GM10266 (cell line): ENCODE results near the gene TIAM1.

Experiments
- DNase-seq: peaks from one replicate; pipeline ENCODE4 v3.0.0; 2012; ENCODE audit errors: extremely low spot score
- TF ChIP-seq, protein P1 (sequence below): IDR thresholded peaks from 2 replicates; pipeline ENCODE4 v1.5.1; 2012; ENCODE audit warnings: mild to moderate bottlenecking, low read depth; ENCODE audit not compliant: control insufficient read depth, insufficient read depth; ENCODE audit errors: missing control alignments

TIAM1 gene

DNA sequence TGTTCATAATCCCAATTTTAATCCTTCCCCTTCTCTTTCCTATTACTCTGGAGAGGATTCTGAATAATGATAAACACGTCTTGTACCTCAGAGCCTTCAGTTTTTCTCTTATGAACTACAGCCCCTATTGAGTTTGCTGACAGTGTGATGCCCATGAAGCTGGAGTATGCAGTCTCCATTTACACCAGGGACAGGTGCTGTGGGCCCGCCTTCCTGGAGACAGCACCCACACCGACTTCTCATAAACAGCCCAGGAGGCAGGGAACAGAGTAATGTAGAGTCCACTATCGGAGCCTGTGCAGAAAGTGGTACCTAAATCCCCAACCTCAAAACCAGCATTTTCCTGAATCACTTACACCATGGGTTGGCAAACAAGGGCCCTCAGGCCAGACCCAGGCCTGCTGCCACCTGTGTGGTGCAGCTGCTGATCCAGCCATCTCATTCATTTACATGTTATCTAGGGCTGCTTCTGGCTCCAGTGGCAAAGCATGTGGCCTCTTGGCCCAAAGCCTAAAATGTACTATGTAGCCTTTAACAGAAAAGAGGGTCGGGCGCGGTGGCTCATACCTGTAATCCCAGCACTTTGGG is 210.7 kb downstream of the TIAM1 start:
- TF ChIP-seq, protein P1, sequence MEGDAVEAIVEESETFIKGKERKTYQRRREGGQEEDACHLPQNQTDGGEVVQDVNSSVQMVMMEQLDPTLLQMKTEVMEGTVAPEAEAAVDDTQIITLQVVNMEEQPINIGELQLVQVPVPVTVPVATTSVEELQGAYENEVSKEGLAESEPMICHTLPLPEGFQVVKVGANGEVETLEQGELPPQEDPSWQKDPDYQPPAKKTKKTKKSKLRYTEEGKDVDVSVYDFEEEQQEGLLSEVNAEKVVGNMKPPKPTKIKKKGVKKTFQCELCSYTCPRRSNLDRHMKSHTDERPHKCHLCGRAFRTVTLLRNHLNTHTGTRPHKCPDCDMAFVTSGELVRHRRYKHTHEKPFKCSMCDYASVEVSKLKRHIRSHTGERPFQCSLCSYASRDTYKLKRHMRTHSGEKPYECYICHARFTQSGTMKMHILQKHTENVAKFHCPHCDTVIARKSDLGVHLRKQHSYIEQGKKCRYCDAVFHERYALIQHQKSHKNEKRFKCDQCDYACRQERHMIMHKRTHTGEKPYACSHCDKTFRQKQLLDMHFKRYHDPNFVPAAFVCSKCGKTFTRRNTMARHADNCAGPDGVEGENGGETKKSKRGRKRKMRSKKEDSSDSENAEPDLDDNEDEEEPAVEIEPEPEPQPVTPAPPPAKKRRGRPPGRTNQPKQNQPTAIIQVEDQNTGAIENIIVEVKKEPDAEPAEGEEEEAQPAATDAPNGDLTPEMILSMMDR: no peak
- no peak for DNase-seq

DNA sequence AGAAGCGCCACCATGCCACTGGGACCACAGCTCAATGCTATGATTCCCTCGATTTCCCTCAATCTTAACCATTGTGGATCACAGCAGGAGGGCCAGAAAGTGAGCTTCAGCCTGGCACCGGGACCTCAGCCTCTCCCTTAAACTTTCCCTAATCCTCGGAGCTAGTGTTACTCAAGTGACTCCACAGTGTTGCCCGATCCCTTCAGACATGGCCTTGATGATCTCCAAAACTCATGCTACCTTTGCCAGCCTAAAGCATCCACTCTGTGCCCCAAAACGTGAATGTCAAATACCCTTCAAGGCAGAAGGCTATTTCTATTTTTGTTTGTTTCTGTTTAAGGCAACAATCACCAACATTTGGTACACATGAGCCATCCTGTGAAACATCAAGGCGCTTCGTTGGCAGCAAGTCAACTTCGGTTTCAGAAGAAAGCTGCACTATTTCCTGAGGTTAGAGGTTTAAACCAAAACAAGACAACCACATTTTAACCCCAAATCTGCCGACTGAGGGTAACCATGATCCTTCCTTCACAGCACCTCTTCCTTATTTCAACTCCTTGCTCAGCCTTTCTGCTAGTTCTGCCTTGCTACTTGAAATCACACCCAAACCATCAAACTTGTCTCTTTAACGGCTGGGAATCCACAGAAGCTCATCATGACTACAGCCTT is 211.4 kb downstream of the TIAM1 start:
- no peak for DNase-seq
- TF ChIP-seq, protein P1: no peak

DNA sequence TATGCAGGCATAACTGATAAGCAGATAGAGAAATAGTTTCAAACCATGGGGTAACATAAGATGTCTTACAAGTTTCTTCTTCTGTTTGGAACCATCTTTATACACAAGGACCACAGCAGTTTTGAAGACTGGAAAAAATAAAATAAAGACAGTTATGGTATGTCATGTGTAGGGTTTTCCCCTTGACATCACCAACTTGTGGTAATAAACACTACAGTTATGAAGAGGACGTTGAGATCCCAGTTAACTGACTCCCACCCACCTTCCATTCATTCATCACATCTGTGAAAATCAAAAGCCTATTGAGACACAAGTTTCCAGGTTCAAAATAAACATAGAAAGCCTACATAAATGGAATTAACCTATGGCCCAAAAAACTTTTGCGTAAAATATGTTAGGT is 213.2 kb downstream of the TIAM1 start:
- TF ChIP-seq, protein P1: no peak
- no peak for DNase-seq

DNA sequence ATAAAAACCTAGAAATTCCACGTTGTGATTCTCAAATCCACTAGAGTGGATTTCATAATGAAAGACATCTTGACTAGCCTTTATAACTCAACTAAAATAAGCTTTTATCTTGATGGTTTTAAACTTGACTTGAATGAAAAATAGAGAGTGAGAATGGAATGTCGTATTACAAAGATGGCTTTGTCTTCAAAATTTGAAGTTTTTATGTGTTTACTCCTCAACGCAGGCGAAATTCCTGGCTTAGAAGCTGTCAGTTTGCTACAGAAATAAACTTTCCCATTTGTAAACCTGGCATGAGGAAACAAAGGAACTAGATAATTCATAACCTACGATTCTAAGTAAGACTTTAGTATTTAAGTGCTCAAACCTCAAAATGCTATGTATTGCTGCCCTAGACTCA is 215.8 kb downstream of the TIAM1 start:
- TF ChIP-seq, protein P1: no peak
- no peak for DNase-seq

DNA sequence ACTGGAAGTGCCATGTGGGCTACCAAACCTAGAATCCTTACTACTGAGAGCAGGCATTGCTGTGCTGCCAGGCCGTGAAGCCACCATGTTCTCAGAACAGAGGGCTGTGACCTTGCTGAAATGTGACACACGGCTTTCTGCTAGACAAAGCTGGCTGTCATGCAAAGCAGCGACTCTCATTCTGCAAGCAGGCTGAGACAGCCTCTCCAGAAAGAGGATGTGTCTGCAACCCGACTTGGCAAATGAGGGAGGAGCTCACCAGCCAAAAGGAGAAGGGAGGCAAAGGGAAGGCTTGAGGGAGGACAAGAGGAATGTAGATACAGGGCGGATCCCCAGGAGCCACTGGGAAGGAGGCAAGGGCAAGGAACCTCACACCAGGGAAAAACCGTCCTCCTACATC is 220.1 kb downstream of the TIAM1 start:
- TF ChIP-seq, protein P1: no peak
- DNase-seq: no peak

DNA sequence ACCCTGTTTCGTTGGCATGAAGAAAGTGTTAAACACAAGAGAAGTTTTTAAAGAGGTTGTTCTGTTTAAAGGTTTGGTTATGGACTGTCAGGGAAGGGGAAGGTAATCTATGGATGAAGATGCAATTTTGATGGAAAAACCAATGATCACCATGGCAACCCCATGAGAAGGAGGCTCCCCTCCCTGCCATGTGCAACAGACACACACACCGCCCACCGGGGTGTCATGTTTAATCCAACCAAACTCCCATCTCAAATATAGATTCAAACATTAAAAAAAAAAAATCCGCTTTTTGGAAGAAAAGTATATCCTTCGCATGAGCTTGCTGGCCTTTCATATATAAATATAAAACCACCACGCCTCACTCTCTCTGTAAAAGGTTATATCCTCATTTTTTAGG is 224.9 kb downstream of the TIAM1 start:
- TF ChIP-seq, protein P1: no peak
- no peak for DNase-seq

DNA sequence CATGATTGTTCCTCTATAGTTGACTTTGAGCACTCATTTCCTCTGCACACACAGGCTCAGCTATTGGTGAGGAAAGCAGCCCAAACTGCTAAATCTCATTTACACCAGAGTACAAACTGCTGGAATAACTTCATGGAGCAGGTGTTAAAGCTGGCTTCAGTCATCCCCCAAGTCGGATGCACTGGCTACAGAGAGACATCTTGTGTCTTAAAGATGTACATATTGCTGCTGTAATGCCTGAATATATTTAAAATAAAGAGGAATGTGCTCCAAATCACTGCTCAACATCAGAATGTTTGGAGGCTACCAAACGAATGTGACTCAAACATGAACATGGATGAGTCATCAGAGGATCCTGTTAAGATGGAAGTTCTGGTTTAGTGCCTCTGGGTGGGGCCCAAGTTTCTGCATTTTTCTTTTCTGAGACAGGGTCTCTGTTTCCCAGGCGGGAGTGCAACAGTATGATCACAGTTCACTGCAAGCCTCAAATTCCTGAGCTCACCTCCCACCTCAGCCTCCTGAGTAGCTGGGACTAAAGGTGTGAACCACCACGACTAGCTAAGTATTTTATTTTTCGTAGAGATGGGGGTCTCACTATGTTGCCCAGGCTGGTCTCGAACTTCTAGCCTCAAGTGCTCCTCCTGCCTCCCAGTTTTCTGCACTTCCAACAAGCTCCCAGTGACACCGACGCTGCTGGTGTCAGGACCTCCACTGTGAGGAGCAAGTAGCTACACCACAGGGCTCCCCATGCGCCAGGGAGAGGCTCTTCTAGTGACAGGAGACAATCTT is 226.7 kb downstream of the TIAM1 start:
- TF ChIP-seq, protein P1: no peak
- no peak for DNase-seq
